ENCODE results near the gene GNA14.
"Not testable (repeated sequence)": the region's sequence is repeated elsewhere in the genome, so short reads cannot be mapped to it uniquely, and the experiment has no call there.

The GNA14 gene

DNA sequence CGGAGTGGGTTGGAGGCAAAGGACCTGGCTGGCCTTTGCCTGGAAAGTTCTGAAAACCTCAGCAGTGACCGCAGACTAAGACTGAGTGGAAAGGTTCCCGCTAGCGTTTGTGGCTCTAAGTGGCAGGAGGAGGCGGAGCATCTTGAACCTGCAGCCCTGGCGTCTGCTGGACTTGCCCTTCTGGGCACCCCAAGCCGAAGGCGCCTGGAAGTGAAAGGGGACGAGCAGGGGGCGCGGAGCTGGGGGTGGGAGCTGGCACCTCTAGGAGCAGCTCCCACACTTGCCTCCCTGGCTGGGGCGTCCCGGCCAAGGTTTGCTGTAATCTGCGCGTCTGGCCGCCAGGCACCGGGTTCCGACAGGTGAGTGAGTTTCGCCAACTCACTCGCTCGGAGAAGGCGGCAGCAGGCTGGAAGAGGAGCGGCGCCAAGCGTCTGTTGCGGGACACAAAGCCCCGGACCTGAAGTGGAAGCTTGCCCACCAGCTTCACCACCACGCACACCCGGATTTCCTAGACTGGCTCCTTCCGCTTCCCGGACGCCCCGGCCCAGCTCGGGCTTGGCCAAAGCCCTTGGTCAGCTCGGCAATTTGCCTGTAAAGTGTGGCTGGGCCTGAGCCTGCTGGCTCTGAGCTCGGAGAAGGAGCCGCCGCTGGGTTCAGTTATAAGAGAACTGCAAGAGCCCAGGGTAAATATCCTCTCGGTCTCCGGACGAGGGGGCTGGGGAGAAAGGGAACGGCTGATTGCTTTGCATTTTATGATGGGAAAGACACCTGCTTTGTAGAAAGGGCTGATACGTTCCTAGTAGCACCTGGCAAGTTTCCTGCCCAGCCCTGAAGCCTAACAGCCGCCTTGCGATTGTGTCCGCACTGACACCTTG, at the start of gene GNA14:
GNA14 (minus strand) TSS at position 89 of the 875 bp plus-strand sequence. CDS start 529 bp downstream, outside the sequence.
- no peak for DNase-seq

DNA sequence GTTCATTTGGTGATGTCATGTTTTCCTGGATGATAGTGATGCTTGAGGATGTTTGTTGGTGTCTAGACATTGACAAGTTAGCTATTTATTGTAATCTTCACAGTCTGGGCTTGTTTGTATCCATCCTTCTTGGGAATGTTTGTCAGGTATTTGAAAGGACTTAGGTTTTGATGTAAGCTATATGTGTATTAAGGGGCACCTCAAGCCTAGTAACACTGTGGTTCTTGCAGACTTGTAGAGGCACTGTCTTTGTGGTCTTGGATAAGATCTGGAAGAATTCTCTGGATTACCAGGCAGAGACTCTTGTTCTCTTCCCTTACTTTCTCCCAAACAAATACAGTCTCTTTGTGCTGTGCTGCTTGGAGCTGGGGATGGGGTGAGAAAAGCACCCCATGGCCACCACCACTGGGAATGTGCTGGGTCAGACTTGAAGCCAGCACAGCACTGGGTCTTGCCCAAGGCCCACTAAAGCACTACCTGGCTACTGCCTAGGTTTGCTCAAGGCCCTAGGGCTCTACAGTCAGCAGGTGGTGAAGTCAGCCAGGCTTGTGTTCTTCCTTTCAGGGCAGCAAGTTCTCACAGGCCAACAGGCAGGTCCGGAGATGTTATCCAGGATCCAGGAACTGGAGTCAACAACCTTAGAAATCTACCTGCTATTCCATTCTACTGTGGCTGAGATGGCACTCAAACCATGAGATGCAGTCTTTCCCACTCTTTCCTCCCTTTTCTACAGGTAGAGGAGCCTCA, 49.3 kb upstream of the GNA14 start:
- no peak for DNase-seq

DNA sequence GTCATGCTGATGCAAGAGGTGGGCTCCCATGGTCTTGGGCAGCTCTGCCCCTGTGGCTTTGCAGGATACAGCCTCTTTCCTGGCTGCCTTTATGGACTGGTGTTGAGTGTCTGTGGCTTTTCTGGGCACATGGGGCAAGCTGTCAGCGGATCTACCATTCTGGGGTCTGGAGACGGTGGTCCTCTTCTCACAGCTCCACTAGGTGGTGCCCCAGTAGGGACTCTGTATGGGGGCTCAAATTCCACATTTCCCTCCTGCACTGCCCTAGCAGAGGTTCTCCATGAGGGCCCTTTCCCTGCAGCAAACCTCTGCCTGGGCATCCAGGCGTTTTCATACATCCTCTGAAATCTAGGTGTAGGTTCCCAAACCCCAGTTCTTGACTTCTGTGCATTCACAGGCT, 42.6 kb upstream of the GNA14 start:
- DNase-seq = not testable (repeated sequence)

DNA sequence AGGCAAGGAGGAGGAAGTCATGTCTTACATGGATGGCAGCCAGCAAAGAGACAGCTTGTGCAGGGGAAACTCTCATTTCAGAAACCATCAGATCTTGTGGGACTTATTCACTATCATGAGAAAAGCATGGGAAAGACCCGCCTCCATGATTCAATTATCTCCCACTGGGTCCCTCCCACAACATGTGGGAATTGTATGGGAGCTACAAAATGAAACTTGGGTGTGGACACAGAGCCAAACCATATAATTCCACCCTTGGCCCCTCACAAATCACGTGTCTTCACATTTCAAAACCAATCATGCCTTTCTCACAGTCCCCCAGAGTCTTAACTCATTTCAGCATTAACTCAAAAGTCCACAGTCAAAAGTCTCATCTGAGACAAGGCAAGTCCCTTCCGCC, 42.0 kb upstream of the GNA14 start:
- DNase-seq = not testable (repeated sequence)

DNA sequence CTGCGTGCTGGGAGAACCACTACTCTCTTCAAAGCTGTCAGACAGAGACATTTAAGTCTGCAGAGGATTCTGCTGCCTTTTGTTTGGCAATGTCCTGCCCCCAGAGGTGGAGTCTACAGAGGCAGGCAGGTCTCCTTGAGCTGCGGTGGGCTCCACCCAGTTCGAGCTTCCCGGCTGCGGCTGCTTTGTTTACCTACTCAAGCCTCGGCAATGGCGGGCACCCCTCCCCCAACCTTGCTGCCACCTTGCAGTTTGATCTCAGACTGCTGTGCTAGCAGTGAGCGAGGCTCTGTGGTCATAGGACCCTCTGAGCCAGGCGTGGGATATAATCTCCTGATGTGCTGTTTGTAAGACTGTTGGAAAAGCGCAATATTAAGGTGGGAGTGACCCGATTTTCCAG, 39.6 kb upstream of the GNA14 start:
- not testable (repeated sequence) for DNase-seq

DNA sequence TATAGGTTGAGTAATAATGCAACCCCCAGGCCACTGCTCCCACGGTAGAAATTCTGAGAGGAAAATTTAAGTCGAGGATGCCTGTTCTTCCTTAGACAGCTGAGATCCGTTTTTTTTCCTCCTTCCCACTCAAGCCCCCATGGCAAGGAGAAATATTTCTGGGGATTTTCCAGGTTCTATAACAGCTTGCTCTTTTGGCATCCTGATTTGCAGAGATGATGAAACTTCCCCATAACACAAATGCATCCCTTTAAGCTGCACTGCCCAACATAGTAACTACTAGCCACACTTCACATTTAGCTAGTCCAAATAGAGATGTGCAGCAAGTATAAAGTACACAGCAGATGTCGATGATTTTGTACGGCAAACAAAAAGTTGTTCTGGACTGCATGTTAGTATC, 32.5 kb upstream of the GNA14 start:
- DNase-seq = no peak

DNA sequence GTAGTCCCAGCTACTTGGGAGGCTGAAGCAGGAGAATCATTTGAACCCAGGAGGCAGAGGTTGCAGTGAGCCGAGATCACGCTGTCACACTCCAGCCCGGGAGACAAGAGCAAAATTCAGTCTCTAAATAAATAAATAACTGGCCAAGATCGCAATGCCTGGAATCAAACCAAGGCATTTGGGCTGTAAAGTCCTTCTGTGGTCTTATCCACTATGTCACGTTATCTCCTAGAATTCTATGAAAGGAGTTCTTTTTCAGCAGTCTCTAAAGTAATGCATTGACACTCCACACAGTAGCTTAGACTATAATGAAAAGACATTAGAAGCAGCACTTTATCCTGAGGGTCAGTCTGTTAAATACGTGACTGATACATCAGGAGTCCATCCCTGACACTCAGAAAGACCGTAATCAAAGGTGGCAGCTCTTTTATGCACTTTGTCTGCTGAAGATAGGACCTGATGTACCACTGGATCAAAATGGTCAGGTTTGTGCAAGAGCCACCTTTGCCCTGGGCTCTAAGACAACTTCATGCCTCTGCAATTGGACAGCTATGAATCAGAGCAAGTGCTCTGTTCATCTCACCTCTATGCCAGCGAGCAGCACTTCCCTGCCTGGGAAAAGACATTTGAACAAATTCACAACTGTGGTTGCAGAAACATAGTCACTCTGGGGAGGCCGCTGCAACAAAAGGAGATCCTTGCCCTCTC, 31.7 kb upstream of the GNA14 start:
- no peak for DNase-seq

DNA sequence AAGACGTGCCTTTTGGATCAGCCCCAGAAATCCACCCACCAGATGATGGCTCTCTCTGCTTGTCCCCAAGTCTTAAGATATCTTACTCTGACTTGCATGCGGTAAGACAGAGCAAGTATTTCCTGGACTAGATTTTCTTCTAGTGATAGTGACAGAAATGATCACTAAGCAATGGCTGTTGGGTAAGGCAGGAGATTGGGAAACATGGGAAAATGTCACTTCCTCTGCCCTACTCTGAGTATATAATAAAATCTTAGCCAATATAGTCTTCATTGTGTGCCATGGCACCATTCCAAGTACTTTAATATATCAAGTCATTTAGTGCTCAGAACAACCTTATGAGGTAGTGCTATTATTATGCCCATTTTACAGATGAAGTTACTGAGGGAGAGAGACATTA, 31.0 kb upstream of the GNA14 start:
- DNase-seq = no peak

DNA sequence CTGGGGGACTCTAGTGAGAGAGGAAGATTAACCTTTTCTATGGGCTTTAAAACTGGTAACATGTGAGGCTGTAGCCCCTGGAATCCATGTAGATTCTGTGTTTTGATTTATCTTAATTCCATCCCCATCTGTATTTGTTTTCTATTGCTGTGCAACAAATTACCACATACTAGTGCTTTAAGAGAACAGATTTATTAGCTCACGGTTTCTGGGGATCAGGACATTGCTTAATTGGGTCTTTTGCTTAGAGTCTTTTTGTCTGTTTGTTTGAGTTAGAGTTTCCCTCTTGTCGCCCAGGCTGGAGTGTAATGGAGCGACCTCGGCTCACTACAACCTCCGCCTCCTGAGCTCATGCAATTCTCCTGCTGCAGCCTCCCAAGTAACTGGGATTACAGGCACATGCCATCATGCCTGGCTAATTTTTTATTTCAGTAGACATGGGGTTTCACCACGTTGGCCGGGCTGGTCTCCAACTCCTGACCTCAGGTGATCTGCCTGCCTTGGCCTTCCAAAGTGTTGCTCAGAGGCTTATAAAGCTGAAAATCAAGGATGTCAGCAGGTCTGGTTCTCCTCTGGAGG, 29.9 kb upstream of the GNA14 start:
- no peak for DNase-seq

DNA sequence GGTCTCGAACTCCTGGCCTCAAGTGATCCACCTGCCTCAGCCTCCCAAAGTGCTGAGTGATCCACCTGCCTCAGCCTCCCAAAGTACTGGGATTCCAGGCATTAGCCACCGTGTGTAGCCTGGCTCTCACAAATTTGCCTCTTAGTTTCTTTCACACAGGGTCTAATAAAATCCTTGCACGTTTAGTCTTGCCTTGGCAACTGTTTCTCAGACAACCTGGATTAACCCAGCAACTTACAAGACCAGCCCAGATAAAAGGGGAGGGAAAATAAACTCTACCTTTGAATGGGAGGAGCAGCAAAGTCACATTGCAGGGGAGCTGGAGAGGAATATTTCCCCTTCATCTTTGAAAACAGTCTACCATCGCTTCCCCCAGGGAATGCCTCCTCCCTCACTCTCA, 29.3 kb upstream of the GNA14 start:
- no peak for DNase-seq

DNA sequence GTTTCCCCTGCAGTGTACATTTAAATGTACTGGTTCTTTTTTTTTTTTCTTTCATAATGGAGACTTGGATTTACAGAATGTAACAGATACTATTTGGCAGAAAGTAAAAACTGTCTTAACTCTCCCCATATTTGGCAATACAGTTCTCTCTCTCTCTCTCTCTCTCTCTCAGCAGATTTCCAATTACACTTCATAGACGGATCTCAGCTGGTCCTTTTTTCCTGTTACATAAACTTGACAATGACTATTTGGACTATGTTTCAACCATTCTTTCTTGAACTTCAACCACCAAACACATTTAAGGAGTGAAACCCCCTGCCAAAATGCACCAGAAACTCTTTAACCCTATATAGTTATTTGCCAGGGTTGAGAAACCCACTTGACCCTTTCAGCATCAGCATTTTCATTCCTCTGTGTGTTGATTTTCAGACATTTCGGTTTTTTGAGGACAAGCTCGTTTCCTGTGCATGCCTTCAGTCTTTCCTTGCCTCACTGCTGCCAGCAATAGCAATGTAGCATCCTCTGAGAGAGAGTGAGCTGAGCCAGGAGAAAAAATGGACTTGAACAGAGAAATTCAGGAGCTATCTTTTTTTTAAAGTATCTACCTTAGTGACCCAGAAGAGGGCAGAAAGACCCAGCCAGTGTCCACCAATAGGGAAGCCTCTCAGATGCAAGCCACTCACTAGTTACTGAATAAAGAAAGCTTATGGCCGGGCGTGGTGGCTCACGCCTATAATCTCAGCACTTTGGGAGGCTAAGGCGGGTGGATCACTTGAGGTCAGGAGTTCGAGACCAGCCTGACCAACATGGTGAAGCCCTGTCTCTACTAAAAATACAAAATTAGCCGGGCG, 26.0 kb upstream of the GNA14 start:
- no peak for DNase-seq

DNA sequence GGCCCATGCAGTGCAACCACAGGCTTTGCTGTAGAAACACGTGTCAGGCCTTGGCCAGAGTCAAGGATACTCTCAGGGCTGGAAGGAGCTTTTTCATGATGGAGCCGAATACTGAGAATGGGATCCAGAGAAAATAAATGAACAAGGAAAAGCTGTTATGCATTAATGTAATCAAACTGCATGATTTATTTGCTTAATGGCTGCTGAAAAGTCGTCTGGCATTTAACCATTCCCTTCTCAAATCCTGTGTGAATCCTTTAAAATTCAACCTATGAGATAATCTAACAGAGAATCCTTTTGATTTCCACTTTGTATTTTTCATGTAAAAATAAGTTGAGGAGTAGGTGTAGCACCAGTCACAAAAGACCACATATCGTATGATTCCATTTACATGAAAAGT, 24.1 kb upstream of the GNA14 start:
- no peak for DNase-seq

DNA sequence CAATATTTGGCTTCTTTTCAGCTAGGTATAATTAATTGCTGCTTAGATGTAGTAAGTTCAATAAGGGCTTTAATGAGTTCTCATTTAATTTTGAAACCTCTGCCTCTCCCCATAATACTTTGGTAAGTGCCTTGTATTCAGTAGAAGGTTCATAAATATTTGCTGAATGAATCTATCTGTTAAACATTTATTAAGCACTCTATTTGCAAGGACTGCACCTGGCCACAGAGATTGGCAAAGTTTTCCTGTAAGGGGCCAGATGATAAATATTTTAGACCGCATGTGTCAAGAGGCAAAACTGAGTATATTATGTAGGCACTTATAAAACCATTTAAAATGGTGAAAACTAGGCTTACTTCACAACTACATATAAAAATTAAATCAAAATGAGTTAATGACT, 19.0 kb upstream of the GNA14 start:
- no peak for DNase-seq

DNA sequence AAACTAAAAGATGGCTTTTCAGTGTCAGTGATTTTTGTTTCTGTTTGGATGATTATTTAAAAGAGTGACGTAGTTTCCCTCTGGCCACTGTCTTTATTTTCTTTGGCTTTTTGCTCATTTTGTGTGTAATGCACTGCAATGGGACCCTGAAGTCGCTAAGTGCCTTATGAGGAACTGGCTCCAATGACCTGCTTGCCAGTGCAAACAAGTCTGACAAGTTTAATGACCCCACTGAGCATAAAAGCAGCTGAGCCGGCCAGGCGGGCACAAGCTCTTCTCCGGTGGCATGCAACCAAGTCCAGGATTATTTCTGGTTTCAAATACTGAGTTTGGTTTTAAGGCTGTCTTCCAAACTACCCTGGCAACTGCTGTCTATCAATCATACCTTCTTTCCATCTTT, 15.6 kb upstream of the GNA14 start:
- no peak for DNase-seq

DNA sequence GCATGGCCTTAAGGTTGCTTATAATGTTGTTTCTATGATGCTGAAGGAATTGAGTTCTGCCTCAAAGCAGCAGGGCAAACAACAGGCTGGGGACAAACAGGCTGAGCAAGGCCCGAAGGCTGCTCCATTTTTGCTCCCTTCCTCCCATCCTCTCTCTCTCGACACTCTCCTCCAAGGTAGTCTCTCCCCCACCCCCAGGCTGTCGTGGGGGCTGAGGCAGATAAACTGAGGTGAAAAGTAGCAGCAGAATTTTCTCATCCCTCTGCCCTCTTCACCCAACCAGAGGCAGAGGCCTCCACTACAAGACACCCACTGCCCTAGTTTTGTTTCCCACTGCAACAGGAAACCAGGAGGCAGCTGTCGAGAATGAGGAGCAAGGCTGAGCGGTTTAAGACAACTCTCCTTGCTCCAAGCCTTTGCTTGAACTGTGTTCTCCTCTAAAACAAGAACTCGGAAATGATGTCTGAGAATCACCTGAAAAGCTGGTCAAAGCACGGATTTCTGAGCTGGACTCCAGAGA, 13.5 kb upstream of the GNA14 start:
- DNase-seq = no peak

DNA sequence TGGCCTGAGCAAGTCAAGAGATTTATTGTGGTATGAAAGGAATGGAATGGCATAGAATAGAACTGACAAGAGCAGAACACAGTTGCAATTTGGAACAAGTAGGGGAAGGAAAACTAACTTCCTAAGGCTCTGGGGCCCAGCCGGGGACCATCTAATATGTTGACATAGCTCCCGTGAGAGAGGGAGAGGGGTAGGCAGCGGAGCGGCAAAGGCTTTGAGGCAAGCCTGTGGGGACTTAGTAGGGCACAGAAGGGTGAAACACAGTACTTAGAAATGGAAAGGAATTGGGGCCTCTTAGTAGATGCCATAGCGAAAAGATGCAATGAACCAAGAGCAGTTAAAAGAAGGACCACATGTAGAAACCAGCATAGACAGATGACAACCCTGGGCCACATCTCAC, 11.8 kb upstream of the GNA14 start:
- no peak for DNase-seq

DNA sequence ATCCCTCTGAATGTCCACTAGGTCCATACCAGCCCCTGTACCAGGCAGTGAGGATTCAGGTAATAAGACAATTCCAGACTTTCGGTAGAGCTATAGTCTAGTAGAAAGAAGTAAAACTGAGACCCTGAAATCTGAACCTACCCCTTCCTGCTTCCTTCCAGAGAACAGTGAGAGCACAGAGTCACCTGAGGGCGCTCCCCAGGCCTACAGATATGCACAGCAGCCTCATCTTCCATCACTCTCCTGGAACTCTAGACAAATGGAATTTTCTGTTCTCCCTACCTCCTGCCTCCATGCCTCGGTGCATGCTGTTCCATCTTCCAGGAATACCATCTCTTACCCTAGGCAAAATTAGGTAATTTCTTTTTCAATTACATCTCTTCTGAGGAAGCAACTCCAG, 3.1 kb upstream of the GNA14 start:
- DNase-seq = no peak

DNA sequence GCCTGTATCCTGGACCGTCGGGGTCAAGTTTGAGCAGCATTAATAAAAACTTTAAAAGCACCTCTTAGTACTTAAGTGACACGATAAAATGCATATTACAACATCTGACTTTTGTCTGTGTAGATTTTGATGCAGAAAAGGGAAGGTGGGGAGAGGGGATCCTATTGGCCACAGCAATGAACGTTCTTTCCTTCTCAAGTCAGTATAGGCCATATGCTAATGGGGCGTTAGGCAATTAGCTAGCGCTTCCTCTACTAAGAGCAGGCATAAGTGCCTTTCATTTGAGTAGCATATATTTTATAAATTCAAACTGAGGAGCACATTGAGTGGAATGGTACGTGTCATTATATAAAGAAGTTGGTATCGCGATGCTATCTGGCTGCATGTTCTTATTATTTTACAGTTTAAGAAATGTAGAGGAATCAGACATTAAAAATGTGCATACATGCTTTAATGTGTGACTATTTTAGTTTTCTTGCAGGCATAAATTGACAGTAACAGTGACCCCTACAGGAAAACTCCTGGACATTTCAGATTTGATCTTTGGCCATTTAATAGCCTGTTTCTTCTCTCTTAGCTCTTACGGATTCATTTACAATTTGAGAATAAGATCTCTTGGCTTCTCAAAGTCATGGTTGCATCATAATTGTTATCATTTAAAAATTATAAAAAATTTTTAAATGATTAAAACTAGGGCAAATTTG, 1.1 kb upstream of the GNA14 start:
- DNase-seq = no peak

DNA sequence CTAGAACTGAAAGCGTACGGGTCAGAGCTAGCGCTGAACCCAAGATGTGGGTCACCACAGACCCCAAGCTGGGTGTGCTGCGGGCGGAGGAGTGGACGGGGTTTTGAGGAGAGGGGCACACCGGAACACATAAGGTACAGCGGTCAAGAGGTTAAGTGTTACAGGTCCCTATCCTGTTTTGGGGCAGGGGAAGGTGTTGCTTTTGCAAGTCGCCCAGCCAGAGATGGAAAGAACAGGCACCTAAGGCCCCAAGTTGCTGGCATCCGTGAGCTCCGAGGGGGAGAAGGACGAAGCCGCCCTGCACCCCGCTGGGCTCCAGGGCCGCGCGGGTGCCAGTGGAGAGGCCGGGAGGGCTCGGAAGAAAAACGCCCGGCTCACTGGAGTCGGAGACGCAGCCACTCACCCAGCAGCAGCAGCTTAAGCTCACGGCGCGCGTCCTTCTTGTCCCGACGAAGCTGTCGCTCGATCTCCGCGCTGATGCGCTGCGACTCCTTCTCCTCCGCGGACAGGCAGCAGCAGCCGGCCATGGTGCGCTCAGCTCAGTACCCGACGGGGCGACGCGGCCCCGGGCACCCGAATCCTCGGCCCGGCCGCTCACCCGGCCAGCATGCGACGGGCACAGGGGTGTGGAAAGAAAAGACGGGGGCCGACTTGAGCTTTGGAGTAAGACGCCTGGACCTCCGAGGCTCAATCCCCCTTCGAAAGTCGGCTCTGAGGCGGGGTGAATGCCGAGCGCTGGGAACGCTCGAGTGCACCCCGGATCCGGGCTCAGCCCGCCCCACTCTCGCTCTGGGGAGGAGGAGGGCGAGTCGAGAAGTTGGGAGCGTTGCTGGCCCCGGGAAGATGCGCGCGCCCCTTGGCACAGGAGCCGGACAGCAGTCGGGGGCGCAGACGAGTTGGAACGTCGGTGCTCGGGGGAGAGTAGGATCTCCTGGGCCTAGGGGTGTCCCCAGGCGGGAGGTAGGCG, 572 bp downstream of the GNA14 start:
- no peak for DNase-seq

DNA sequence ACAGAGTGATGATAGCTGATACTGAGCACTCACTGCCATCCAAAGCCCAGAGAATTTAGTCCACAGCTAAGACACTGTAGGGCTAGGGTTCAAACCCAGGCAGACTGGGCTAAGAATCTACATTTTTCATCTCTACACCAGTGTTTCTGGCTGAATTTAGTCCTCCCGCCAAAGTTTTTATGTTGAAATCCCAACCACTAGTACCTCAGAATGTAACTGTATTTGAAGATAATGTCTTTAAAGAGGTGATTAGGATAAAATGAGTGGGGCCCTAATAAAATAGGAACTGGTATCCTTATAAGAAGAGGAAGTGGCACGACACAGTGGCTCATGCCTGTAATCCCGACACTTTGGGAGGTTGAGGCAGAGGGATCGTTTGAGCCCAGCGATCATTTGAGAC, 4.3 kb downstream of the GNA14 start:
- DNase-seq = no peak
